Erythroblast (primary cell): ENCODE data around the gene PIGW.

Experiments used
- GATA1 ChIP-seq: IDR thresholded peaks from 2 replicates; pipeline ENCODE4 v1.6.1; 2011; ENCODE audit warnings: low read depth, mild to moderate bottlenecking, control low read depth, low read length, moderate library complexity
- POLR2A ChIP-seq: IDR thresholded peaks from 2 replicates; pipeline ENCODE4 v1.6.1; 2011; ENCODE audit warnings: mild to moderate bottlenecking, low read length

- TF ChIP-seq POLR2A (no peak), GATA1 (no peak)
These were observed 51.4 kb downstream of the PIGW start for GRCh38 chr17:36586138-36586537.
